DND-41 (cell line): ENCODE data around the gene GET4.

Source experiments
- CTCF ChIP-seq: IDR thresholded peaks from 2 replicates; pipeline ENCODE4 v1.5.1; 2012; ENCODE audit warnings: borderline replicate concordance, low read length, moderate library complexity, mild to moderate bottlenecking; ENCODE audit not compliant: poor library complexity, severe bottlenecking; ENCODE audit errors: extremely low read depth
- EZH2 ChIP-seq: IDR thresholded peaks from 3 replicates; pipeline ENCODE4 v1.6.1; 2012; ENCODE audit warnings: borderline replicate concordance, low read depth, mild to moderate bottlenecking, moderate library complexity, low read length, inconsistent platforms; ENCODE audit not compliant: severe bottlenecking

GRCh38 chr7:899806-900205 lies 23.5 kb downstream of the GET4 start:
- TF ChIP-seq CTCF: no peak
- TF ChIP-seq EZH2: no peak
